ENCODE measurements around the gene PEX11B.

Gene PEX11B

DNA sequence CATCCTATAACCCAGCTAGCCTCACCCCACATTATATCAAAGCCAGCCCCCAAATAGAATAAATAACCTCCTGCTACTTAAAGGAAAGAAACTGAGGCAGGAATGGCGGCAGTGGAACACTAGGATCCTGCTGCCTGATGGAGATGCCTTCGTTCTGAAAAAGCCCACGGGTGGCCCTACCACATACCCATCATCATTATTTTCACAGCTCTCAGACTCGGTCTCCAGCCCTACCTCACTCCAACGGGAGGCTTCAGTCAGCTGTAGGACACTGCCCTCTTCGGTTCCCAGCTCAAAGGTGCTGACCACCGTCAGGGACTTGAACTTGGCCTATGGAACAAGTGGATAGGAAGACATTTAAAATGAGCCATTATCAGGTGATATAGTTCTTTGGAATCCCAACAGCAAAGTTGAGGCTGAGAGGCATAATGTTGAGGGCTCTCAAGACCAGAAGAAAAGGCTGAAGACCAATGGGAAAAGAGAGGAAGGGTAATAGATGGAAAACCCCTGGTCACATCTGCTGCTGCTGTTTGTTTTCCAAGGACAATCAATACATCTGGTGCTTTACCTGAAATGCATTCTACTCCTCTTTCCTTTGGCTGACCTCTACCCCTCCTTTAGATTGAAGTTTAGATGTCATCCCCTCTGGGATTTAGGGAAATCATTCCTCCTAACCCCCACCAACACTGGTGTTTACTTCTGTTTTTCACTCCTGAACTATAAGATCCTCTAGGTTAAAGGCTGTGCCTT lies 25.0 kb downstream of the PEX11B start:
- TF ChIP-seq, protein P1, sequence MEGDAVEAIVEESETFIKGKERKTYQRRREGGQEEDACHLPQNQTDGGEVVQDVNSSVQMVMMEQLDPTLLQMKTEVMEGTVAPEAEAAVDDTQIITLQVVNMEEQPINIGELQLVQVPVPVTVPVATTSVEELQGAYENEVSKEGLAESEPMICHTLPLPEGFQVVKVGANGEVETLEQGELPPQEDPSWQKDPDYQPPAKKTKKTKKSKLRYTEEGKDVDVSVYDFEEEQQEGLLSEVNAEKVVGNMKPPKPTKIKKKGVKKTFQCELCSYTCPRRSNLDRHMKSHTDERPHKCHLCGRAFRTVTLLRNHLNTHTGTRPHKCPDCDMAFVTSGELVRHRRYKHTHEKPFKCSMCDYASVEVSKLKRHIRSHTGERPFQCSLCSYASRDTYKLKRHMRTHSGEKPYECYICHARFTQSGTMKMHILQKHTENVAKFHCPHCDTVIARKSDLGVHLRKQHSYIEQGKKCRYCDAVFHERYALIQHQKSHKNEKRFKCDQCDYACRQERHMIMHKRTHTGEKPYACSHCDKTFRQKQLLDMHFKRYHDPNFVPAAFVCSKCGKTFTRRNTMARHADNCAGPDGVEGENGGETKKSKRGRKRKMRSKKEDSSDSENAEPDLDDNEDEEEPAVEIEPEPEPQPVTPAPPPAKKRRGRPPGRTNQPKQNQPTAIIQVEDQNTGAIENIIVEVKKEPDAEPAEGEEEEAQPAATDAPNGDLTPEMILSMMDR (conservative IDR thresholded peaks at IDR 0.05; ENCODE audit: low read depth, low read length), result no peak
- no peak for DNase-seq (ENCODE audit: low read depth)
- no peak overlapping the region for H3K4me3 ChIP-seq (ENCODE audit: low read length)

DNA sequence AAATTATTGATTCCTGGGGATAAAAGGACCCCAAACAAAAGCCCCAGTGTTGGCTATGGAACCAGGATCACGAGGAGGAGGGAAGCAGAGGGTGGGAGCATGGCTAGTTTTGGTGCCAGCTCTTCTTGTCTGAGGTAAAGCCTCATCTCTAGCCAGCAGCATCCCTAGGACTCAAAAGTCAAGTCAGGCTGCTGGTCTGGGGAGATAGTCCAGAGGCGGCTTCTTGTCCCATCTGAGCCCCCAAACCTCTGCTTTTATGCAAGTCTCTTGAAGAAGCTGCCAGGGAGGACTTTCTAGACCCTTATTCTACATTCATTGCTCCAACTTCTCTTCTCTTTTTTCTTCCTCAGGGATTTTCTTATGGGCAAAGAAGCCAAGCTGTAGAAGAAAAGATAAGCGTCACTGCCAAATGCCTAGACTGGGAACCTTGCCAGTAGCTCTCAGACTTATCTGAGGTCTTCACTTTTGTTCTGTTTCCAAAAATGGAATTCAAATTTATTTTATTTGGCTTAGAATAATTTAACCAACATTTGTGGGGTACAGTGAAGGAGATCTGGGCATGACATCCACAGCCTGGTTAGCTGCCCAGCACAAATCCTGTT lies 25.9 kb downstream of the PEX11B start:
- peak overlapping the region; percentile 9 for H3K4me3 ChIP-seq (ENCODE audit: low read length)
- TF ChIP-seq, protein P1 (conservative IDR thresholded peaks at IDR 0.05; ENCODE audit: low read depth, low read length), result no peak
- DNase-seq (ENCODE audit: low read depth), result peak; percentile 43

DNA sequence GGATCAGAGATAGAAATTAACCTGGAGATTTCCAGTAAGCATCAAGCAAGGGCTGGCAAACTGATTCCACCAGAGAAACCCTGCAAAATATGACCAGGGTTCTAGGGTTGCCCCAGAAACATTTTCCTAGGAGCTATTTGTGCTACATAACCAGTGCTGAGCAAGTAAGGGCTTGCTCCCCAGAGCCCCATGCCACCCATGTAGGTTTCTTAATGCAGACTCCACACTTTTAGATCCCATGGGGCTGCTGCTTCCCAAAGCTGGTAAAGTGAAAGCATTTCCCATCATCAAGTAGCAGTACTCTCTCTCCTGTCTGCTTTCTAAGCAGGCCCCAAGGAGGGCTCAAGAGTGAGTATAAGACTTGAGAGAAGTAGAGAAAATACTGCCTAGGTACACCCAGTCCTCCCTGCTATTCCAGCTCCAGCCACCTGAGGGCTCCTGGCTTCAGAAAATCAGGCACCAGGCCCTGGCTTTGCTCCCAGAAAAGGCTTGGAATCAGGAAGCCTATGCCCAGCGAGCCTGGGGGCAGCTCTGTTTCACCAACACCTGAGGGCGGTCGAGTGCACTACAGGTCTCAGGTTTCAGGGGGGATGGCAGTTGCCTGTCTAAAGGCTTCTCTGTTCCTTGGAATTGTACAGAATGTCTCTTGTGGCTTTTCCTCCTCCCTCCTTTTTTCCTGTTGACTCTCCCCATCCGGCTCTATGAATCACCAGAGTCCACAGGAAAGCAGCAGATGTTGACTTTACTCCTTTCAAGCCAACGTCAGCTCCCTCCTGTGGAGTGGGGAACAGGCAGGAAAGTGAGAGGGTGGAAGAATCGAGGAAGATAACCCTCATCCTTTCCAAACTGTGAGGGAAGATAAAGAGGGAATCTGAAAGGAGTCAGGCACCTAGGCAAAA lies 26.7 kb downstream of the PEX11B start:
- peak overlapping the region; percentile 9 for H3K4me3 ChIP-seq (ENCODE audit: low read length)
- TF ChIP-seq, protein P1 (conservative IDR thresholded peaks at IDR 0.05; ENCODE audit: low read depth, low read length), result peak; percentile 96

DNA sequence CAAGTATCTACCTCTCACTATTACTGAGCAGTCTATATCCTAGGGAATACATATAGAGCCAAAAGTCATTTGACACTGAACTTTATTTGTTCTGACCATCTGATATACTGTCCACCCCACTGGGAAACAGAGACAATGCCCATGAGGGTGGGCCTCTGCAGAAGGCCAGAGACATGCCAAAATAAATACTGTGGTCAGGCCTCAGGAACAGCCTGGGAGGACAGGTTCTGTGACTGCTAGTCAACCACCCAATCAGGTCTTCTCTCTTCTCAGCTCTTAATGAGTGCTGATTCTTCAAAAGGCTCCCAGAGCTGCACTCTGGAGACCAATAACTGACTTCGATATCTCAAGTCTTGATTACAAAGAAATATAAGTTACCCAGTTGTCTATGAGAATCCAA lies 27.4 kb downstream of the PEX11B start:
- H3K4me3 ChIP-seq (ENCODE audit: low read length), result no peak overlapping the region
- DNase-seq (ENCODE audit: low read depth), result no peak
- TF ChIP-seq, protein P1 (conservative IDR thresholded peaks at IDR 0.05; ENCODE audit: low read depth, low read length), result no peak

More for the DNA sequence above, 26.7 kb downstream of the PEX11B start:
- DNase-seq (ENCODE audit: low read depth), result peak; percentile 93

DNA sequence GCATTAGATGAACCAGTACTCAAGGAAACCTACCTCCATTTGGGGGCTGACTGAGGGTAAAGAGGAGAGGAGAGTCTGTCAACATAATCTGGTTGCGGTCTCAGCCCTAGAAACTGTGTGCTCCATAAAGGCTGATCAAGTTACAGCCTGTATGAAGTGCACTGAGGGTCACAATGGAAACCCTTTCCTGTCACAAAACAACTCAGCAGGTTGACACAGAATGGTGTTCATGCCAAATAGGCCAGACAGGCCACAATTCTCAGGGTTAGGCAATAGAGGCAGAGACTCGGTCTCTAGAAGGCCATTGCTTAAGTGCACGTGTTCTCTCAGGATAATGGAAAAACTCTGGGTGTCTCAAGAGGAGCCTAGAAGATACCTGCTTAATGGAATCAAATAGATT lies 28.8 kb downstream of the PEX11B start:
- TF ChIP-seq, protein P1 (conservative IDR thresholded peaks at IDR 0.05; ENCODE audit: low read depth, low read length), result no peak
- no peak overlapping the region for H3K4me3 ChIP-seq (ENCODE audit: low read length)
- no peak for DNase-seq (ENCODE audit: low read depth)

DNA sequence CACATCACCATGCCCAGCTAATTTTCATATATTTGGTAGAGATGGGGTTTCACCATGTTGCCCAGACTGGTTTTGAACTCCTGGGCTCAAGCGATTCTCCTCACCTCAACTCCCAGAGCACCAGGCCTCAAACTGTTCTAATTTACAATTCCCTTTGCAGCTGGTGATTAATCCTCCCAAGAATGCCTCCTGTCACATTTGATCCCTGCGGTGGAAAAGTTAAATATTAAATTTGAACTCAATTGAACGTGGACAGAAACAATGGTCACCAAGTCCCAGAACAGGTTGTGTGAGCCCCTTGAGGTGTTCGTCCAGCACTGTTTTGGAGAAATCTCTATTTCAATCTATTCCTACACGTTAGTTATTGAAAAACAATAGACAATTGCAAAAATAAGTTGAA lies 30.9 kb downstream of the PEX11B start:
- TF ChIP-seq, protein P1 (conservative IDR thresholded peaks at IDR 0.05; ENCODE audit: low read depth, low read length), result no peak
- no peak for DNase-seq (ENCODE audit: low read depth)
- H3K4me3 ChIP-seq (ENCODE audit: low read length), result no peak overlapping the region
